Fibroblast of upper back skin (primary cell): ENCODE measurements around the gene NPIPB4.
A peak's percentile ranks its signal among the peaks of the same experiment; 100 is the strongest.
"Not testable (repeated sequence)": the region's sequence is repeated elsewhere in the genome, so short reads cannot be mapped to it uniquely, and the experiment has no call there.

Source experiments
- DNase-seq: peaks from one replicate; pipeline ENCODE4 v3.0.0-alpha.2; 2013

NPIPB4 gene

DNA sequence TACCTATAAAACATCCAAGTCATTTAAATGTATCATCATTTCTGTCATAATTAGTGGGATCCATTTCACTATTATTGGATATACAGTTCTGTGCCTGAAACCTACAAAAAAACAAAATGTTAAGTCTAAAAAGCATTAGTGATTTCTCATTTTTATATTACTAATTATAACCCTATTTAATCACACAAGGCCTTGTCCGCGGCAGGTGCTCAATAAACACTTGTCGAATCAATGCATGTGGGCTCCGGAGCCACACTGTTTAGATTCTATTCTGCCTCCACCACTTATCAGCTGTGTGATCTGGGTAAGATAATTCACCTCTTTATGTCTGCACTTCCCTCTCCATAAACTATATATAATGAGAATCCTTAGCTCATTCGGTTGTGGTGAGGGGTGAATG is at the start of gene NPIPB4:
TSS of gene NPIPB4 (minus strand) at position 101 of the 400 bp plus-strand sequence. CDS start 378 bp downstream, outside the sequence.
- DNase-seq = not testable (repeated sequence)

DNA sequence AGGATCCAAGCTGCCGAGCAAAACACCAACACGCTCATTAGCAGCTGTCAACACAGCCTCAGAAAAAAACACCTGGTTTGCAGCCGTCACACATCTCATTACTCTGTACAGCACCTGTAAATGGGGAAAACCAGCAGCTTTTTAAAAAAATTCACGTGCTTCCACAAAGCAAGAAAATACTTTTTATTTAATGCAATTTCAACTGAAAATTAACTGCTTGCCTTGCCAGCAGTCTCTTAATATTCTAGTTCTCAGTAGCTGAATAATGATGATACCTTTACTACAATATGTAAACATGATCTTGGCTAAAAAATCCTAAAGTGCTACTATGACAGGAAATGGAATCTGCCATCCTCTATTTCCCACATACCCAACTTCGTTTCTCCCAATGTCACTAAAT is 41.4 kb upstream of the NPIPB4 start:
- not testable (repeated sequence) for DNase-seq

- not testable (repeated sequence) for DNase-seq
Measured at GRCh38 chr16:21881988-21882387, 24.4 kb upstream of the NPIPB4 start.

DNA sequence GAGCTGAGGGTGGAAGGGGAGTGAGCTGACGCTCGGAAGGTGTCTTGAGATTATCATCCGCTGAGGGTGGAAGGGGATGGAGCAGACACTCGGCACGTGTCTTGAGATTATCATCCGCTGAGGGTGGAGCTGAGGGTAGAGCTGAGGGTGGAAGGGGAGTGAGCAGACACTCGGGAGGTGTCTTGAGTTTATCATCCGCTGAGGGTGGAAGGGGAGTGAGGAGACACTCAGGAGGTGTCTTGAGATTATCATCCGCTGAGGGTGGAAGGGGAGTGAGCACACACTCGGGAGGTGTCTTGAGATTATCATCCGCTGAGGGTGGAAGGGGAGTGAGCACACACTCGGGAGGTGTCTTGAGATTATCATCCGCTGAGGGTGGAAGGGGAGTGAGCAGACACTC is 20.4 kb downstream of the NPIPB4 start:
- not testable (repeated sequence) for DNase-seq

DNA sequence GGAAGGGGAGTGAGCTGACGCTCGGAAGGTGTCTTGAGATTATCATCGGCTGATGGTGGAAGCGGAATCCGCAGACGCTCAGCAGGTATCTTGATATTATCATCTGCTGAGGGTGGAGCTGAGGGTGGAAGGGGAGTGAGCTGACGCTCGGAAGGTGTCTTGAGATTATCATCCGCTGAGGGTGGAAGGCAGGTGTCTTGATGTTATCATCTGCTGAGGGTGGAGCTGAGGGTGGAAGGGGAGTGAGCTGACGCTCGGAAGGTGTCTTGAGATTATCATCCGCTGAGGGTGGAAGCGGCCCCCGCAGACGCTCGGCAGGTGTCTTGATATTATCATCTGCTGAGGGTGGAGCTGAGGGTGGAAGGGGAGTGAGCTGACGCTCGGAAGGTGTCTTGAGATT is 21.2 kb downstream of the NPIPB4 start:
- not testable (repeated sequence) for DNase-seq

- not testable (repeated sequence) for DNase-seq
Measured at GRCh38 chr16:21835747-21836146, 21.8 kb downstream of the NPIPB4 start.

DNA sequence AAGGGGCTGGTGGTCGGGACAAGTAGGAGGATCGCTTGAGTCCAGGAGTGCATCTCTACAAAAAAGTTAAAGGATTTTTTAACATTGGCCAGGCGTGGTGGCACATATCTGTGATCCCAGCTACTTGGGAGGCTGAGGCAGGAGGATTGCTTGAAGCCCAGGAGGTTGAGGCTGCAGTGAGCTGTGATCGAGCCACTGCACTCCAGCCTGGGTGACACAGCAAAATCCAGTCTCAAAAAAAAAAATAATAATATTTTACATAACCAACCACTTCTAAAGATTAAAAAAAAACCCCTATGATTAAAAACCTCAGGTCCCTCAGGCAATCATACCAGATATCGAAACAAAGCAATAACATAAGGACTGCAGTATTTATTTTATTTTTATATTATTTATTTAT is 23.3 kb downstream of the NPIPB4 start:
- DNase-seq = not testable (repeated sequence)

DNA sequence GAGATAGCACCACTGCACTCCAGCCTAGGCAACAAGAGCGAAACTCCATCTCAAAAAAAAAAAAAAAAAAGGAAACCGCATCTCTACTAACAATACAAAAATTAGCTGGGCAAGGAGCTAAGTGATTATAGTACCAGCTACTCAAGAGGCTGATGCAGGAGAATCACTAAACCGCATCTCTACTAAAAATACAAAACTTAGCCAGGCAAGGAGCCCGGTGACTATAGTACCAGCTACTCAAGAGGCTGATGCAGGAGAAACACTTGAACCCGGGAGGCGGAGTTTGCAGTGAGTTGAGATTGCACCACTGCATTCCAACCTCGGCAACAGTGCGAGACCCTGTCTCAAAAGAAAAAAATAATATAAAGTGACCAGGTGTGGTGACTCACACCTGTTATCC is 27.6 kb downstream of the NPIPB4 start:
- not testable (repeated sequence) for DNase-seq

DNA sequence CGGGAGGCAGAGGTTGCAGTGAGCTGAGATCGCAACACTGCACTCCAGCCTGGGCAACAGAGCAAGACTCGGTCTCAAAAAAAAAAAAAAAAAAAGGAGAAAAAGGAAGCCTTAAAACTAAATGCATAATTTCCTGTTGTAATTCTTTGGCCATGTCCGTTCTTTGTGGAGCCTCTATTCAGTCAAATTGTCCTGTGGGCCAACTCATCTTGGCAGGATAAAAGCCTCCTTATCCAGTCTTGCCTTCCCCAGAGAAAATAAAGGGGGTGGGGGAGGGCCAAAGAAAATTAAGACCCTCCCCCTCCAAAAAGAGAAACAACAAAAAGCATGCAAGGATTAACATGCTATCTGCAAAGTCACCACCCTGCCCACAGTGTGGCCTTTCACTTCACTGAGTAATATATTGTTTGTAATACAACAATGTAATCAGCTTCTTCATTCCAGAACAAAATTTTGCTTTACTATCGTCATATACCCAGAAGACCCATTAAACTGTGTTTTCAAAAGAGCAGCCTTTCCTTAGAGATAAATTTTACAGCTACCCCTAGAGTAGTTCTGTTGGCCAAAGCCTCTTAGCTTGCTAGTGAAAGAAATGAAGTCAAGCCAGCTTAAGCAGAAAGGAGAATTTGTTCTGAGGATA is 31.4 kb downstream of the NPIPB4 start:
- DNase-seq = not testable (repeated sequence)

DNA sequence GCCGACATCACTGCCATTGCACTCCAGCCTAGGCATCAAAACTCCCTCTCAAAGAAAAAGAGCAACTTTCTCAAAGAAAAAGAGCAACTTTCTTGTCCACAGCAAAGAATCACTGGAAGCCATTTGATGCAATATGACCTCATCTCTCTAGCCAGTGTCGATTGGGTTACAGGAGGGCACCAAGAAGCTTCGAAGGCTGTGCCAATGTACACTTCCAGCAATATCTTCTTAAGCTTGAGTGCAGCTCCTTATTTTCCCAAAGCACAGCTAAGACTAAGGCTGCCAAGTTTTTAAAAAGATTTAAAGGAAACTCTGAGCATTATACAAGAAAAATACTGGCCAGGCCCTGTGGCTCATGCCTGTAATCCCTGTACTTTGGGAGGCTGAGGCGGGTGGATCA is 32.0 kb downstream of the NPIPB4 start:
- DNase-seq = not testable (repeated sequence)

GRCh38 chr16:21823258-21823657 is 34.3 kb downstream of the NPIPB4 start:
- DNase-seq = not testable (repeated sequence)

DNA sequence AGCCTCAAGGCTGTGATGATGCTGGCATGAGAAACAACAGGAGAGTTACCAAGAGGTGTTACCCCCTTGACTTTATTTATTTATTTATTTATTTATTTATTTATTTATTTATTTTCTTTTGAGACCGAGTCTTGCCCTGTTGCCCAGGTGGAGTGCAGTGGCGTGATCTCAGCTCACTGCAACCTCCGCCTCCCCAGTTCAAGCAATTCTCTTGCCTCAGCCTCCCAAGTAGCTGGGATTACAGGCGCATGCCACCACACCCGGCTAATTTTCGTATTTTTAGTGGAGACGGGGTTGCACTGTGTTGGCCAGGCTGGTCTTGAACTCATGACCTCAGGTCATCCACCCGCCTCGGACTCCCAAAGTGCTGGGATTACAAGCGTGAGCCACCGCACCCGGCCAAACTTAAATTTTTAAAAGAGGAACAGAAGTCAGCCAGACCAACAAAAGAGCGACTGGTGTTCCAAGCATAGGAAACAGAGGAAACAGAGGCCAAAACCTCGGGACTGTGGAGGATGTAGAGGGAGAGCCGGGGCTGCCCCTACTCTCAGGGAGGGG is 36.6 kb downstream of the NPIPB4 start:
- DNase-seq = not testable (repeated sequence)

GRCh38 chr16:21820028-21820907 is 37.3 kb downstream of the NPIPB4 start:
- DNase-seq = peak; percentile 77

- DNase-seq = not testable (repeated sequence)
Measured at GRCh38 chr16:21819617-21820016, 37.9 kb downstream of the NPIPB4 start.

DNA sequence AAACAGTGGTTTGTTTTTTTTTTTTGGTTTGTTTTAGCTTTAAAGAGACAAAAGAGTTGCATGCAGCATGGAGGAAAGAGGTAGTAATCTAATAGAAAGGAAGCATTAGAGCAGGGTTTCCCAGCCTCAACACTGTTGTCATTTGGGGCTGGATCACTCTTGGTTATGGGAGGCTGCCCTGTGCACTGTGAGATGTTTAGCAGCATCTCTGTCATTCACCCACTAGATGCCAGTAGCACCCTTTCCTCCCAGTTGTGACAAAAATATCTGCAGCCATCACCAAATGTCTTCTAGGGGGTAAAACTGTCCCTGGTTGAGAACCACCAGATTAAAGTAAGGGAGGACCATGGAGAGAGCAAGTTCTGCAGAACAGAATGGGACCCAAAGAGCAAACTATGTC is 40.5 kb downstream of the NPIPB4 start:
- DNase-seq = not testable (repeated sequence)

- not testable (repeated sequence) for DNase-seq
Measured at GRCh38 chr16:21815694-21816093, 41.9 kb downstream of the NPIPB4 start.

DNA sequence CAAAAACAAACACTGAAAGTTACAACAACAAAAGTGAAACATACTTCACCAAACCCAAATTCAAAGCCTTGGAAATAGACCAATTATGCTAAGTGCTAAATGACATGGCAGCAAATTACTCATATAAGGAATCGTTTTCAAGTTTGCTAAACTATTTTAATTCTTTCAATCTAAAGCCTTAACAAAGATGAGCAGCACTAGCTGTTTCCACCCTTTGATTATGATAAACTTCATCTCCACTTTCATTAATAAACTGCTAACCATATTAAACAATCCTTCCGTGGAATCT is 55.2 kb downstream of the NPIPB4 start:
- DNase-seq = not testable (repeated sequence)

GRCh38 chr16:21801538-21802374 is 55.8 kb downstream of the NPIPB4 start:
- peak; percentile 35 for DNase-seq

GRCh38 chr16:21798601-21799000 is 59.0 kb downstream of the NPIPB4 start:
- DNase-seq = not testable (repeated sequence)

- not testable (repeated sequence) for DNase-seq
Measured at GRCh38 chr16:21793310-21793709, 64.2 kb downstream of the NPIPB4 start.

DNA sequence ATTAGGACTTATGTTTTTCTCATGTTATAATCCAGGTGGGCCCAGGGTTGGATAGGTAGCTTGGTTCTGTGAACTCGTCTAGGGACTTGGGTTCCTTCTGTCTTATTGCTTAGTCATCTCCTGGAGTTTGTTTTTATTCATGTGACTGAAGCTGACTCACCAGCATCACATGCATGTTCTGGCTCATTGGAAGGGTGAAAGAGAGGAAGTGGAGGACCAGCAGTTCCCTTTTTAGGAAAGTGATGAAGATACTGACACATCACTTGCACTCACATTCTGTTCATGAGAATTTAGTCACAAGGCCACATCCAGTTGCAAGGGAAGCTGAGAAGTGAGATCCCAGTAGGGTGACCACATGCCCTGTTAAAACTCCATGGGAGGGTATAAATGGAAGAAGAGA is 67.0 kb downstream of the NPIPB4 start:
- DNase-seq = not testable (repeated sequence)
